AG20443 (cell line): ENCODE measurements around the gene HMG20A.

Experiments
- DNase-seq: peaks from one replicate; pipeline ENCODE4 v3.0.0; 2012; ENCODE audit warnings: low spot score, mixed read lengths

HMG20A gene

GRCh38 chr15:77500989-77501388 lies 80.3 kb downstream of the HMG20A start:
- no peak for DNase-seq

DNA sequence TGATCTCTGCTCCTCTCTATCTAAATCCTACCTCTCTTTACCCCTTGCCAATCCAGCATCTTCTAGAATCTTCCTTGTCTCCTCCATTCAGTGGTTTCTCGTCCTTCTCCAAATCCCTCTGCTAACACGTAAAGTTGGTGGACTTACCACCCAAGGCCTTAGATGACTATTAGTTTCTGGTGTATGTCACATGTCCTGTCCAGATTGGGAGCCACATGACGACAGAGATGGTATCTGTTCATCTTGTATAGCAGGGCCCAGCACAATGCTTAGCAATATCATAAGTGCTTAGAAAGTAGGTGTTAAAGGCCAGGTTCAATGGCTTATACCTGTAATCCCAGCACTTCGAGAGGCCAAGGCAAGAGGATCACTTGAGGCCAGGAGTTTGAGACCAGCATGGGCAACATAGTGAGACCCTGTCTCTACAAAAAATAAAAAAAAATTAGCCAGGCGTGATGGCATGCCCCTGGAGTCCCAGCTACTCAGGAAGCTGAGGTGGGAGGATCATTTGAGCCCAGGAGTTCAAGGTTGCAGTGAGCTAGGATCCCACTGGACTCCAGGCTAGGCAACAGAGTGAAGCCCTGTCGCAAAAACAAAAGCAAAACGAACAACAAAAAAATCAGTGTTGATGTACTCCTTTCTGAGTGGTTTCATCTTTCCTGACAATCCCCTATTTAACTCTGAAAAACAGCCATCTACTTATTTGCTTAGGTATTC lies 81.8 kb downstream of the HMG20A start:
- DNase-seq = no peak

DNA sequence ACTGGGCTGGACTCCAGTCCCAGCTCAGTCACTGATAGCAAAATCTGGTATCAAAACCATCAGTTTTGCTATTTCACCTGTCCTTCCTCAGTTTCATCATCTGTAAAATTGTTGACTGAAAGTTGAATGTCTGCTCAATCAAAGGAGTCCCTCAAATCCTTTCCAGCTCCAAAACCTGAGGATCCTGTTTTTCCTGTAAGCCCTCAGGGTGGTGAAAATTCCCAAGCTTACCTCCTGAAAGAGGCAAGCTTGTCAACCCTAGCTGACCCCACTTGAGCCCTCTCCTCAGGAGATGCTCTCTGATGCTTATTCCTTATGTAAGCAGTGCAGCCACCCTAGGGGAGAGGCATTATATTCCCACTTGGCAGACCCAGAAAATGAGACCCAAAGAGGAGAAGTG lies 82.6 kb downstream of the HMG20A start:
- DNase-seq = no peak

DNA sequence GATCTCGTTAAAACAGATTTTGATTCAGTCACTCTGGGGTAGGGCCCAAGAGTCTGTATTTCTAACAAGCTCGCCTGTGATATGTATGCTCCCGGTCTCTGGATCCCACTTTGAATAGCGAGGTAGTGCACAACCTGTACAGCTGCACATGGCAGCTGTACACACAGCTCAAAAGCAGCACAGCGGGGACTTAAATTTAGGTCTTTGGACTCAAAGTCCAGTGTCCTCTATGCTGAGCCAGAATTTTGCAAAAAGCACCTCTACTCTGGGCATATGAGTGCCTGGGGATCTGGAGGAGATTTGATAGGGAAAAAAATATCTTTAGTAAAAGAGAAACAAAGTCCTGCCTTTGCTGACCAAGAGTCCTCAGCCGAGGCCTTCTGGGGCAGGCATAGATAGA lies 83.1 kb downstream of the HMG20A start:
- no peak for DNase-seq

- no peak for DNase-seq
Measured at GRCh38 chr15:77504306-77504705, 83.6 kb downstream of the HMG20A start.

DNA sequence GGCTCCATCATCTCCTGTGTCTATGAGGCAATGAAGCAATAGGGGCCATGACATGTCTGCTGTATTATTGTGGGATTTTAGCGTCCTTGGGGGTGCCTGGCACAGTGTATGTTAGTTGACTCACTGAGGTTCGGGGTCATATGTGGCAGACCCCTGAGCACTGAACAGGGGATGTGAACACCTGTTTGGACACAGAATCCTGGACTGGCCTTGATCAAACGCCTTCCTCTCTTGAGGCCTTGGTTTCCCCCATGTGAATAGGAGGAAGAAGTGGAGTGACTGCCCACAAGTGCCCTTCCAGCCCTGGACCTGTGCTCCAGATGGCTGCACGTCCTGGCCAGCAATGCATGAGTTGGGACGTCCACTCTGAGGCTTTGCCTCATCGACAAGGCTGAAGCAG lies 84.2 kb downstream of the HMG20A start:
- no peak for DNase-seq

DNA sequence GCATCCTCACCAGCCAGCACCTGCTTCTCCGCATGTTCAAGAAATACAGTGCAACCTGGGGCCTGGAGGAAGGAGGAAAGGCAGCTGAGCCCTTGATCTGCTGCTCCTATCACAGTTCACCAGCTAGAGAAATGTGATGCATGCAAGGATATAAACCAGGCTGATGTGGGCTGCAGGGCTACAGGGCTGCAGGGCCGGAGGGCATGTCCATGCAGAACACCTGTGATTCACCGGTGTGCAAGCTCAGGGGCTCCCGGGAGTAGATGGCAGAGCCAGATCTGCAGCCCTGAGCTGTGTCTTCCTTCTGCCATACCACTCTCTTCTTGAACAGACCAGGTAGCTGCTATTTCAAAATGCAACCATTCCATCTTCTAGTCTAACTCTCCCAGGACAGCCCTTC lies 84.9 kb downstream of the HMG20A start:
- DNase-seq = no peak

DNA sequence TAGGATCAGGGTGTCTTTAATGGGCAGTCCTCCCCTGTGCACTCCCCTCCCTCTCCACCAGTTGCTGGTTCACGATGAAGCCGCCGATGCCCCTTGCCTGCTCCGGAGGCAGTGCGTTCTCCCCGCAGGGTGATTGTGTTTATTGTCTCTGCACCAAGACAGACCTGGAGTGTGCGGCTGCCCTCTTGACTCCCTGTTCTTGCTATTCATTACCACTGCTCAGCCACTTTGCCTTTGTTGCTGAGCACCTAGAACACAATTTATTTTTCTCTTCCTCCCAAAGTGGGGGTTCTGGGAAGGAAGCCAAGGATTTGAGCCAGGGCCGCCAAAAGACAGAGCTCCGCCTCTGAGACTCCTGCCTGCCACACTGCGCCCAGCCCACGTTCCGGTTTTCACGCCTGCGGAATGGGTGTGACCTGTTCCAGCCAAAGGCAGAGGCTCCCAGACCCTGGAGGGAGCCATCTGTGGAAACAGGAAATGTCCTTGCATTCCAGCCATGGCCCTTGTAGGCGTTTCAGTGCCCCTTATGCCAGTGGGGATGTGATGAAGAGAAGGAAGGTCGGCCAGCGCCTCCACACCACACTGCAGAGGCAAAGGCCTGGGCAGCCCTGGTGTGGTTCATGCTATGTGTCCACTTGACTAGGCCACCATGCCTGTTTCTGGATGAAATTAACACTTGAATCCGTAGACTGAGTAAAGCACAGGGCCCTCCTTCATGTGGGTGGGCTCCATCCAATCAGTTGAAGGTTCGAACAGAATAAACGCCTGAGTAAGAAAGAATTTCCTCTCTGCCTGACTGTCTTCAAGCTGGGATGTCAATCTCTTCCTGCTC lies 85.8 kb downstream of the HMG20A start:
- DNase-seq = no peak

GRCh38 chr15:77507143-77507897 lies 86.6 kb downstream of the HMG20A start:
- no peak for DNase-seq

DNA sequence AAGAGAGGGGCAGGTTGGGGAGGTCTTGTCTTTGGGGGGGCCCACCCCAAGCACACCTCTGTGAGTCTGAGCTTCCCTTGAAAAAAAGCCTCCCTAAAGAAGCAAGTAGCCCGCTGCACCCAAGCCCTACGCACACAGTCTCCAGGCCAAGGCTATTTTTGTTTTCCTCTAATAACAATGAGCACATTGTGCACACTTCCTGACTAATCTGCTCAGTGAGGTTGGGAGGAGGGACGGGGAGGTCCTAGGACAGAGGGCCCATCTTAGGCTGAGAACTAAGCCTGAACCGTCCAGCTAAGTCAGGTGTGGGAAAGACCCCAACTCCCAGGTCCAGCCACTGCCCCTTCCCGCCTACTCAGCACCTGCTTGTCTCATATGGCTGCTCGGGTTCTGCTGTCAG lies 87.2 kb downstream of the HMG20A start:
- DNase-seq = peak; percentile 78

DNA sequence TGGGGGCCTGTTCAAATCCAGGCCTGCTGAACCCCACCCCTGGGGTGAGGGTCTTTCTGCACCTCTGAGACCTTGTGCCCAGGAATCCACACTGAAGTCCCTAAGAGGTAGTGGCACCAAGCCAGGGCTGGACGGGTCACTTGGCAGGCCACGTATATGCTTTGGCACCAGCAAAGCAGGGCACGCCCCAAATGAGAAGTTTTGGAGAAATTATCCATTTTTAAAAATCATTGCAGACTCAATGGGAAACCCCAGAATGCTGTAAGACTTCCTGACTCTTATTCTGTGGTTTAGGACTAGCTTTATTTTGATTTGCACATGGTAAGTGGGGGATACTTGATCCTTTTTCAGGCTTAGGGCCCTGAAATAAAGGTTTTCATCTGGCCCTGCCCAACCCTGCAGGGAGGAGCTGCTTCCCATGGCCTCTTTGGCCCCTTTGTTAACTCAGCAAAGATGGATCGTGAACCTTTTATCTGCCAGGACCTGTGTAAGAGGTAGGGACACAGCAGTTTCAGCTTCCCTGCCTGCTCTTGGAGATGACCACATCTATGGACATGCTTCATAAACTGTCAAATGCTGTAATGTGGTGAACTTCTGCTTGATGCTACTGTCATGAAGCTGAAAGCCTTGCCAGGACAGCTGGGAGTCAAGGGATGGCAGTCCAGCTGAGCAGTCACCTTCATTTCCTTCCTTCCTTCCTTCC lies 88.0 kb downstream of the HMG20A start:
- DNase-seq = peak; percentile 68

- no peak for DNase-seq
Measured at GRCh38 chr15:77510066-77511057, 89.7 kb downstream of the HMG20A start.

DNA sequence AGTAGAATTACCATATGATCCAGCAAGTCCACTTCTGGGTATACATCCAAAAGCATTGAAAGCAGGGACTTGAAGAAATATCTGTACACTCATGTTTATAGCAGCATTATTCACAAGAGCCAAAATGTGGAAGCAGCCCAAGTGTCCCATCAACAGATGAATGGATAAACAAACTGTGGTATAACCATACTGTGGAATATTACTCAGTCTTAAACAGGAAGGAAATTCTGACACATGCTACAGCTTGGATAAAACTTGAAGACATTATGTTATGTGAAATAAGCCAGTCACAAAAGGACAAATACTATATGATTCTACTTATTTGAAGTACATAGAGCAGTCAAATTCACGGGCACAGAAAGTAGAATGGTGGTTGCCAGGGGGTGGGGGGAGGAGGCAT lies 91.2 kb downstream of the HMG20A start:
- DNase-seq = no peak

- DNase-seq = no peak
Measured at GRCh38 chr15:77513226-77513625, 92.5 kb downstream of the HMG20A start.

GRCh38 chr15:77514641-77515402 lies 94.1 kb downstream of the HMG20A start:
- no peak for DNase-seq

DNA sequence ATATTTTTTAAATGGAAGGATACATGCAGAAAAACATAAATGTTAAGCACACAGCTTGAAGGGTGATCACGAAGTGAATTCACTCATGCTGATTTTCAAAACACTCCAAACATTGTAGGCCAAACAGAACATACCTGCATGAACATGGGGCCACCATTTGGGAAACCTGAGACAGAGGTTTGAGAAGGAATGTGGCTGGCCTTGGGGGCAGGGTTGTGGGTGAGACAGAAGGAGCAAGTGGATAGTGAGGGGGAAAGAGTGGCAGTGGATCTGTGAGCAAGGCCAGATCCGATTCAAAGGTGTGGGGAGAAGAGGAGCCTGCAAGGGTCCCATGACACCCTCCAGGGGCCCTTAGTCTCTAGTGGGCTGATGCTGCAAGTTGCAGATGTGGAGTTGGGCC lies 94.9 kb downstream of the HMG20A start:
- DNase-seq = no peak

GRCh38 chr15:77516076-77516475 lies 95.4 kb downstream of the HMG20A start:
- no peak for DNase-seq

GRCh38 chr15:77516786-77517185 lies 96.1 kb downstream of the HMG20A start:
- DNase-seq = no peak

- no peak for DNase-seq
Measured at GRCh38 chr15:77517579-77517978, 96.9 kb downstream of the HMG20A start.

- no peak for DNase-seq
Measured at GRCh38 chr15:77518458-77518857, 97.8 kb downstream of the HMG20A start.
